Upper lobe of right lung (tissue), 1 donor: ENCODE results near the gene ASAH2B. TPM values are rescaled to one million over a fixed set of nuclear protein-coding genes. Genes with fewer than 3 reads are reported as not detected.
A peak's percentile ranks its signal among the peaks of the same experiment; 100 is the strongest.

Source experiments
- ATAC-seq: fragments of 200-7000 bp; cut with Tn5 transposase; one replicate; pipeline ENCODE4 v1.9.1; 2020; ENCODE audit warnings: mild to moderate bottlenecking, moderate library complexity
- DNase-seq: peaks from one replicate; pipeline ENCODE4 v3.0.0-alpha.2; 2020
- H3K27ac ChIP-seq: fragments of 200-600 bp; one replicate; pipeline ENCODE4 v1.8.0; 2022
- H3K27me3 ChIP-seq: fragments of 200-600 bp; one replicate; pipeline ENCODE4 v1.8.0; 2022; ENCODE audit warnings: mild to moderate bottlenecking
- H3K36me3 ChIP-seq: fragments of 200-600 bp; one replicate; pipeline ENCODE4 v1.8.0; 2022
- H3K4me1 ChIP-seq: fragments of 200-600 bp; one replicate; pipeline ENCODE4 v1.8.0; 2022
- H3K4me3 ChIP-seq: fragments of 200-600 bp; one replicate; pipeline ENCODE4 v1.8.0; 2022; ENCODE audit warnings: mild to moderate bottlenecking
- H3K9me3 ChIP-seq: fragments of 200-600 bp; one replicate; pipeline ENCODE4 v1.8.0; 2022
- intact Hi-C: fragments of 100-400 bp; cut with DNase I; formaldehyde crosslinking; loops from one replicate; pipeline ENCODE4 v1.11.0; 2022
- total RNA-seq: library from RNA; stranded (reverse); fragmentation: NEBNext Ultra II Directional; extraction: Animal tissue kit (Norgen Biotek cat#: 25700); gene quantifications from one replicate; pipeline ENCODE4 v1.2.1, GENCODE V29; 2021
- TF ChIP-seq, protein P1 (sequence below): fragments of 200-600 bp; IDR thresholded peaks from one replicate; pipeline ENCODE4 v1.8.0; 2022; ENCODE audit warnings: antibody characterized with exemption
- donor health status: DM: no; HTN: yes; CAD: no; lungs with severe emphysema.

Gene ASAH2B
- total RNA-seq, 1 donor from 2014 or later: 3.4 TPM

DNA sequence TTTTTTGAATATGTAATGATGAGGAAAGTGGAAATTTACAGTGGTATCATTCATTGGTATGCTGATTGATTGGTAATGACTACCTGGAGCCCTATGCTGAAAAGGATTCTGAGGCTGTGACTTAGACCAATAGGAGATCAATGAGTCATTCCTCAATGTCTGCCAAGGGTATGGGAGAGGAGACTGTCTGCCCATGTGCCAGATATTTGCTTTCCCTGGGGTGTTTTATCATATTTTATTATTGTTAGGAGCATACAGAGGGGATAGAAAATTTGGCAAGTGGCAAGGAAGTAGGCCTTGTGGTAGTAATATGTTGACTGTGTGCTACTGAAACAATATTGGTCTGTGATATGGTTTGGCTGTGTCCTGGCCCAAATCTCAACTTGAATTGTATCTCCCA is 54.8 kb downstream of the ASAH2B start:
- TF ChIP-seq, protein P1, sequence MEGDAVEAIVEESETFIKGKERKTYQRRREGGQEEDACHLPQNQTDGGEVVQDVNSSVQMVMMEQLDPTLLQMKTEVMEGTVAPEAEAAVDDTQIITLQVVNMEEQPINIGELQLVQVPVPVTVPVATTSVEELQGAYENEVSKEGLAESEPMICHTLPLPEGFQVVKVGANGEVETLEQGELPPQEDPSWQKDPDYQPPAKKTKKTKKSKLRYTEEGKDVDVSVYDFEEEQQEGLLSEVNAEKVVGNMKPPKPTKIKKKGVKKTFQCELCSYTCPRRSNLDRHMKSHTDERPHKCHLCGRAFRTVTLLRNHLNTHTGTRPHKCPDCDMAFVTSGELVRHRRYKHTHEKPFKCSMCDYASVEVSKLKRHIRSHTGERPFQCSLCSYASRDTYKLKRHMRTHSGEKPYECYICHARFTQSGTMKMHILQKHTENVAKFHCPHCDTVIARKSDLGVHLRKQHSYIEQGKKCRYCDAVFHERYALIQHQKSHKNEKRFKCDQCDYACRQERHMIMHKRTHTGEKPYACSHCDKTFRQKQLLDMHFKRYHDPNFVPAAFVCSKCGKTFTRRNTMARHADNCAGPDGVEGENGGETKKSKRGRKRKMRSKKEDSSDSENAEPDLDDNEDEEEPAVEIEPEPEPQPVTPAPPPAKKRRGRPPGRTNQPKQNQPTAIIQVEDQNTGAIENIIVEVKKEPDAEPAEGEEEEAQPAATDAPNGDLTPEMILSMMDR: no peak
- Histone ChIP-seq H3K27me3 (no peaks in the 10 kb centered on the region), H3K27ac (no peak overlapping the region), H3K4me3 (no peak overlapping the region), H3K9me3 (no peaks in the 10 kb centered on the region), H3K36me3 (no peaks in the 10 kb centered on the region), H3K4me1 (no peaks in the 10 kb centered on the region)
- intact Hi-C loops: no loop called here
- no peak for ATAC-seq
- DNase-seq: no peak

DNA sequence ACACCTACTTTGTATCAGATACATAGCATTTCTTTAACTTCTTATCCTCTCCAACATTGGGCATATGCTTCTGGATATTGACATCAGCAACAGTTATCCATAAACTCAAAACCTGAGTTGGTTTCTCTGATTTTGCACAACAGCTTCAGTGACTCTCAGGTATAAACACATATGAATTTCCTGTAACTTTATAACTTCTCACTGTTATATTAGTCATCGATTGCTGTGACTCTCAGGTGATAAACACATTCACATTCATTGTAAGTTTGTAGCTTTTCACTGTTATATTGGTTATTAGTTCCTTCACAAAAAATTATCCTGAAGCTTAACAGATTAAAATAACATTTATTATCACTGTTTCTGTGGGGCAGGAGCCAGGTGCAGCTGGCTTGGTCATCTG is 57.0 kb downstream of the ASAH2B start:
- Histone ChIP-seq H3K27me3 (no peaks in the 10 kb centered on the region), H3K4me1 (no peaks in the 10 kb centered on the region), H3K36me3 (no peaks in the 10 kb centered on the region), H3K27ac (no peak overlapping the region), H3K9me3 (no peaks in the 10 kb centered on the region), H3K4me3 (no peak overlapping the region)
- intact Hi-C loops: no loop called here
- TF ChIP-seq, protein P1: no peak
- DNase-seq: no peak
- no peak for ATAC-seq

DNA sequence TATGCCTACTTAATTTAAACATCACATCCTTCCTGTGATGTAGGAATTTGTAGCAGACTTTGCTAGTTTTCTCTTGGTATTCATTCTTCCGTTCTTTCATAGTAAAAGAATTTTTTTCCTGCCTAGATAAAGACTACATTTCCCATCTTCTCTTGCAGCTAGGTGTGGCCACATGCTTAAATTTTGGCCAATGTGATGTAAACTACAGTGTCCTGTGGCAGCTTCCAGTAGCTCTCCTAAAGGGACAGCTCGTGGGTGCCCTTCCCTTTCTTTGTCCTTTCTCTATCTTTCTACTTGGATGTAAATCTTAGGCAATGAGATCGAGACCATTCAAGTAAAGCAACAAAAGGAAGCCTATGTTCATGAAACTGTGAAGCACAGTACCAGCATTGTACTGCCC is 58.6 kb downstream of the ASAH2B start:
- TF ChIP-seq, protein P1: no peak
- no peak for ATAC-seq

DNA sequence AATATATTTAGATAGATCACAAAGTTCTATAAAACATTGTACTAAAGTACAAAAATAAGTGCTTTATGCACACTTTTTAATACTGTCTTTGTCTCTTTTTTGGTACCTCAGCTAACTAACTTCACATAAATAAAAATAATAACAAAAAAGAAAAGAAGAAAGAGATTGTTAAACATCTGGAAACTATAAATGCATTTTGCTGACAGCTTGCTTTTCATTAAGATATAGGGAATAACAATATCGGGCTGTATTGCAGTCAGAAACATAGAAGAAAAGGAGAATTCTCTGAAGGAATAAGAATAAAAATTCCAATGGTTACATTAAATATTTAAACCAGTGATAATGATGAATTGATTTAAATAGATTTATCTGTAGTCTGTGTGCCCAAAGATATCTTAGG is 59.9 kb downstream of the ASAH2B start:
- Histone ChIP-seq H3K27ac (no peak overlapping the region), H3K9me3 (no peaks in the 10 kb centered on the region), H3K4me3 (no peak overlapping the region), H3K36me3 (no peaks in the 10 kb centered on the region), H3K27me3 (no peaks in the 10 kb centered on the region), H3K4me1 (no peaks in the 10 kb centered on the region)
- no peak for DNase-seq
- TF ChIP-seq, protein P1: no peak
- intact Hi-C loops: no loop called here
- no peak for ATAC-seq

More for the DNA sequence above, 58.6 kb downstream of the ASAH2B start:
- no peak for DNase-seq
- intact Hi-C loops: no loop called here
- Histone ChIP-seq H3K4me1 (no peaks in the 10 kb centered on the region), H3K4me3 (no peak overlapping the region), H3K27me3 (no peaks in the 10 kb centered on the region), H3K9me3 (no peaks in the 10 kb centered on the region), H3K36me3 (no peaks in the 10 kb centered on the region), H3K27ac (no peak overlapping the region)

DNA sequence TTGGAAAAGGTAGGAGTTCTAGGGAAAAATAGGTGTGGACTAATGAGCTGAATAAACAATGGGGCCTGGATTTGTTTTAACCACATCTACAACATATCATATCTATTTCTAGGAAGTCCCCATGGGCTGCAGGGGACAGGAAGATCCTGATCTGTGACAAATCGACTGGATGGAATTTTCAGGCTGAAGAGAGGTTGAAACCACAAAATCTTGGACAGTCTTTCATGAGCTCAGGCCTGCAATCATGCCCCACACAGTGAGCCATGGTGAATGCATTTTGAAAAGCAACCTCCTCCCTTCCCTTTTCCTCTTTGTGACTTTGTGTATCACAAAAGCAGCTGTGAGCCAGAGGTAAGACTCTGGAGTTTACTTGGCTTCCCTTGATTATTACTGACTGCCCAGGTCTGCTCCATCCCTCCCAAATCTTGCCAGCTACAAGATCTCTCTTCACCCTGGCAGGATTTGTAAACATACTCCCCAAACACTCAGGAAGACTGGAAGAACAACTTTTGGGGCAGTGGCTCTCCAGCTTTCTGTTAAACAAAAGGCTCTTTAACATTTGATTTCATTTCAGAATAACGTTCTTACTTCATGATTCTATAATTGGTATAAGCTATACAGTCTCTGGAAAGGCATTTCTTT is 66.4 kb downstream of the ASAH2B start:
- Histone ChIP-seq H3K4me3 (no peak overlapping the region), H3K27ac (no peak overlapping the region), H3K36me3 (no peaks in the 10 kb centered on the region), H3K9me3 (no peaks in the 10 kb centered on the region), H3K27me3 (no peaks in the 10 kb centered on the region), H3K4me1 (no peaks in the 10 kb centered on the region)
- peak; percentile 86 for ATAC-seq
- TF ChIP-seq, protein P1: no peak
- intact Hi-C loops: no loop called here
- no peak for DNase-seq
